ENCODE data around the gene MYMK.

Gene MYMK

GRCh38 chr9:133529457-133529856 is 4.7 kb upstream of the MYMK start:
- H3K4me3 ChIP-seq (ENCODE audit: low read depth, low read length), result no peak overlapping the region

GRCh38 chr9:133528876-133529241 is 4.1 kb upstream of the MYMK start:
- no peak overlapping the region for H3K4me3 ChIP-seq (ENCODE audit: low read depth, low read length)
- no peak for TF ChIP-seq CTCF (IDR thresholded peaks at IDR 0.05; ENCODE audit: borderline replicate concordance, insufficient read depth, low read depth, low read length)

More at GRCh38 chr9:133529457-133529856, 4.7 kb upstream of the MYMK start:
- no peak for TF ChIP-seq CTCF (IDR thresholded peaks at IDR 0.05; ENCODE audit: borderline replicate concordance, insufficient read depth, low read depth, low read length)

GRCh38 chr9:133528001-133528875 is 3.5 kb upstream of the MYMK start:
- no peak for TF ChIP-seq CTCF (IDR thresholded peaks at IDR 0.05; ENCODE audit: borderline replicate concordance, insufficient read depth, low read depth, low read length)
- no peak overlapping the region for H3K4me3 ChIP-seq (ENCODE audit: low read depth, low read length)

- TF ChIP-seq CTCF (IDR thresholded peaks at IDR 0.05; ENCODE audit: borderline replicate concordance, insufficient read depth, low read depth, low read length), result no peak
- no peak overlapping the region for H3K4me3 ChIP-seq (ENCODE audit: low read depth, low read length)
Measured at GRCh38 chr9:133527444-133527920, 2.7 kb upstream of the MYMK start.

GRCh38 chr9:133526721-133527321 is 2.1 kb upstream of the MYMK start:
- H3K4me3 ChIP-seq (ENCODE audit: low read depth, low read length), result no peak overlapping the region
- TF ChIP-seq CTCF (IDR thresholded peaks at IDR 0.05; ENCODE audit: borderline replicate concordance, insufficient read depth, low read depth, low read length), result no peak

- no peak overlapping the region for H3K4me3 ChIP-seq (ENCODE audit: low read depth, low read length)
- no peak for TF ChIP-seq CTCF (IDR thresholded peaks at IDR 0.05; ENCODE audit: borderline replicate concordance, insufficient read depth, low read depth, low read length)
Measured at GRCh38 chr9:133525677-133526076, 918 bp upstream of the MYMK start.

GRCh38 chr9:133524146-133524545 is 613 bp downstream of the MYMK start:
- TF ChIP-seq CTCF (IDR thresholded peaks at IDR 0.05; ENCODE audit: borderline replicate concordance, insufficient read depth, low read depth, low read length), result no peak
- no peak overlapping the region for H3K4me3 ChIP-seq (ENCODE audit: low read depth, low read length)

Measured in GM12875 (cell line).